T-cell (primary cell): Measurements from ENCODE around the gene LSS. TPM values are rescaled to one million over a fixed set of nuclear protein-coding genes. Genes with fewer than 3 reads are reported as not detected.

ENCODE experiments used
- ATAC-seq, 4 experiments: fragments of 200-7000 bp in 3 of 4; fragments of 150-1000 bp in 1 of 4; cut with Tn5 transposase; replicated peaks in 1 of 4; 1 replicate in 3 of 4; 2 replicates in 1 of 4; pipeline ENCODE4 v1.10.0; 2021; ENCODE audit warnings: moderate library complexity in 3 of 4, mild to moderate bottlenecking in 2 of 4, moderate number of reproducible peaks in 1 of 4
- CTCF ChIA-PET, 2 donors: fragments of 300-600 bp; sonication (Branson Sonifier 250); formaldehyde crosslinking; loops; one replicate each; lab custom pipeline; 2022; ENCODE audit warnings: antibody characterized with exemption in 2 of 2; lab: Charles Lee
- POLR2A ChIA-PET, 2 donors: fragments of 300-600 bp; sonication (Branson Sonifier 250); formaldehyde crosslinking; loops; one replicate each; lab custom pipeline; 2022; ENCODE audit warnings: antibody characterized with exemption in 2 of 2; lab: Charles Lee
- DNase-seq, 35 experiments: peaks; one replicate each; pipeline versions ENCODE4 v3.0.0 to v3.0.0-alpha.2; 2013 to 2023
- H3K27ac ChIP-seq: one replicate; pipeline ENCODE4 v1.5.1; 2013; ENCODE audit warnings: low read length
- H3K27me3 ChIP-seq, 2 experiments: replicated peaks in 1 of 2; 1 replicate in 1 of 2; 2 replicates in 1 of 2; pipeline versions ENCODE4 v1.6.1 to v1.7.0; 2013; ENCODE audit warnings: low read length in 1 of 2, mixed read lengths in 1 of 2; ENCODE audit not compliant: control insufficient read depth in 2 of 2, insufficient read depth in 2 of 2; ENCODE audit errors: extremely low read depth in 1 of 2
- H3K36me3 ChIP-seq, 2 donors: 1 replicate in 1 of 2; 2 replicates in 1 of 2; pipeline versions ENCODE4 v1.6.1 to v1.7.0; 2013; ENCODE audit warnings: low read length in 1 of 2; ENCODE audit not compliant: control insufficient read depth in 2 of 2, insufficient read depth in 1 of 2; ENCODE audit errors: extremely low read depth in 1 of 2
- H3K4me1 ChIP-seq, 2 experiments: 1 replicate in 1 of 2; 2 replicates in 1 of 2; pipeline versions ENCODE4 v1.6.1 to v1.7.0; 2013; ENCODE audit warnings: low read length in 2 of 2, mixed read lengths in 1 of 2; ENCODE audit not compliant: insufficient read depth in 2 of 2, control insufficient read depth in 1 of 2; ENCODE audit errors: extremely low read depth in 1 of 2
- H3K4me3 ChIP-seq, 2 donors: 1 replicate in 1 of 2; 2 replicates in 1 of 2; pipeline versions ENCODE4 v1.5.1 to v1.7.0; 2013; ENCODE audit warnings: mild to moderate bottlenecking in 2 of 2, low read length in 1 of 2, moderate library complexity in 1 of 2; ENCODE audit not compliant: control insufficient read depth in 1 of 2; ENCODE audit errors: extremely low read depth in 1 of 2
- H3K9me3 ChIP-seq: 2 replicates; pipeline ENCODE4 v1.7.0; 2013
- H3K27ac Mint-ChIP-seq, 2 donors: one replicate each; pipeline ENCODE4 v1.8.0; 2020 to 2021; ENCODE audit warnings: mild to moderate bottlenecking in 2 of 2, mixed read lengths in 2 of 2
- H3K27me3 Mint-ChIP-seq, 2 donors: one replicate each; pipeline ENCODE4 v1.8.0; 2021 to 2022; ENCODE audit warnings: mixed read lengths in 2 of 2
- H3K36me3 Mint-ChIP-seq: one replicate; pipeline ENCODE4 v1.8.0; 2021; ENCODE audit warnings: mixed read lengths
- H3K4me1 Mint-ChIP-seq, 3 donors: one replicate each; pipeline ENCODE4 v1.8.0; 2020 to 2022; ENCODE audit warnings: mixed read lengths in 3 of 3, mild to moderate bottlenecking in 1 of 3
- H3K4me3 Mint-ChIP-seq, 3 donors: one replicate each; pipeline ENCODE4 v1.8.0; 2020 to 2022; ENCODE audit warnings: mild to moderate bottlenecking in 3 of 3, mixed read lengths in 3 of 3, moderate library complexity in 3 of 3
- H3K9me3 Mint-ChIP-seq, 3 donors: one replicate each; pipeline ENCODE4 v1.8.0; 2020 to 2022; ENCODE audit warnings: mixed read lengths in 3 of 3
- WGBS: methylation state at CpG from one replicate; pipeline ENCODE4 v1.1.5; 2013; ENCODE audit warnings: missing lambda C conversion rate; ENCODE audit not compliant: insufficient coverage; 5-methylcytosine and 5-hydroxymethylcytosine counted together
- total RNA-seq, 35 experiments: library from RNA in 6 of 35; stranded (reverse) in 6 of 35; fragments of 120-200 nt in 1 of 35; gene quantifications; one replicate each; pipeline versions ENCODE4 v1.2.1 to v1.2.4 and lab custom pipeline; 2013 to 2026

Gene LSS
- total RNA-seq, 5 donors from 2014 or later (not counting 1 experiment from before 2014, with no cell fraction given), result 41.3 to 63.0 (median 49.4) TPM

DNA sequence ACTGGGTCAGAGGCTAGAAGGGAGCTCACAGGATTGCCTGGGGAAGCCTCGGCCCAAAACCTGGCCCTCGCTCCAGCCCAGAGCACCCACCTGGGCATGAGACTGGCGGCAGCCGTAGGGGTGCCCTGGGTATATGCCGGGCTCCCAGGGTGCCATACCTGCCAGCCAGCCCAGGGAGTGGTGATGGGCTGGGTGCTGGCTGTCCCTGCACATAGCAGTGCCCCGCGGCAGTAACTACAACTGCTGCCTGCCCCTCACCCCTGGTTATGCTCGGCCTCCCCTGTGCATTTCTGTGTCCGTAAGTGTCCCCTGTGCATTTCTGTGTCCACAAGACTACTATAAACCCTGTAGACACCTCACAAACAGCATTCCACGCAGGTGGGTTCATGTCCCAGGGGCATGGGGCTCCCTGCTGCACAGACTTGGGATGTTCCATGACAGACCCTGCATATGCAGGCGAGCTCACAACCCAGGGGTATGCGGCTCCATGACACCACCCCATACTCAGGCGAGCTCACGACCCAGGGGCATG lies 38.5 kb downstream of the LSS start:
- Histone ChIP-seq H3K36me3 (peaks cover 11 to 22% of the 10 kb centered on the region in 2 donors), H3K9me3 (no peaks in the 10 kb centered on the region), H3K27ac (no peak overlapping the region), H3K27me3 (no peaks in the 10 kb centered on the region), H3K4me1 (peaks cover 0 to 2% of the 10 kb centered on the region in 2 experiments), H3K4me3 (no peak overlapping the region)
- peaks cover 3 to 7% (median 3%) of the 10 kb centered on the region in 3 donors for H3K4me1 Mint-ChIP-seq
- no peaks in the 10 kb centered on the region for H3K9me3 Mint-ChIP-seq
- H3K36me3 Mint-ChIP-seq, result peaks cover 12% of the 10 kb centered on the region
- ATAC-seq (no peak), DNase-seq (no peak)
- H3K27me3 Mint-ChIP-seq, result peaks cover 0 to 5% of the 10 kb centered on the region in 2 donors
- POLR2A ChIA-PET, result no interaction called here
- no peak overlapping the region for H3K27ac Mint-ChIP-seq
- CTCF ChIA-PET, result interaction anchor here in 1 of 2 donors (0.6 kb wide), 1 partner anchor 14 kb away, joined by 3 read pairs; no protein-coding TSS in a partner anchor
- H3K4me3 Mint-ChIP-seq, result no peak overlapping the region
- 97% methylated on average over 13 of the region's 14 CpGs for WGBS

DNA sequence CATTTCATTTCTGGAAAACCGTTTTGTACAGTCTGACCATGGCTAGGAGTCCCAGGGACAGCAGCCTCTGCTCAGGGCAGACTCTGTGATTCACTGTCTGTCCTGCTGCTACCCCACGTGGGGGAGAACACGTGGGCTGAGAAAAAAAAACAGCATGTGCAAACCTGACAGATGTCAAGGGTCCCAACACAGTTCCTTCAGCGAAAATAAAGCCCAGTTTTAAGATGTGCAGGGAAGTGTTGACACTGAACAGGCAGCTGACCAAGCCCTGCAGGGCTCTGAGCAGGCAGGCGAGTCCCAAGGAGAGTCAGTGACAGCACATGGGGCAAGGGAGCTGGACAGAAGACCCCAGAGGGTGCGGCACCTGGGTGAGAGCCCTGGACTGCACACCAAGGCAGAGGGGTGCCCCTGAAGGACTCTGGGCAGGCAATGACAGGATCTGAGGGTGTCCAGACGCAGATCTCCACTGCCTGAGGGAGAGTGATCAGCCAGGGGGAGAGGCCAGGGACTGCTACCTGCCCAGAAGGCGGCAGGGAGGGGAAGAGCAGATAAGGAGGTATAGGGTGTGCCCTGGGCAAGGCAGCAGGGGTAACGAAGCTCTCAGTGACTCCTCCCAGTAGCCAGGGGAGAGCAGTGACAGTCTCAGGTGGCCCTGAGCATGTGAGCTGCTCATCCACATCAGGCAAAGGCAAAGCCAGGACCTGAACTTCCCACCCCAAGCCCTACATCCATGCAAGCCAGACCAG lies 39.2 kb downstream of the LSS start:
- Mint-ChIP-seq H3K4me1 (peaks cover 6 to 11% (median 6%) of the 10 kb centered on the region in 3 donors), H3K27me3 (peaks cover 0 to 5% of the 10 kb centered on the region in 2 donors), H3K4me3 (no peak overlapping the region), H3K9me3 (no peaks in the 10 kb centered on the region), H3K36me3 (peaks cover 11% of the 10 kb centered on the region), H3K27ac (no peak overlapping the region)
- H3K36me3 ChIP-seq, result peaks cover 7 to 16% of the 10 kb centered on the region in 2 donors
- H3K9me3 ChIP-seq, result no peaks in the 10 kb centered on the region
- peaks cover 0 to 7% of the 10 kb centered on the region in 2 experiments for H3K4me1 ChIP-seq
- ChIA-PET CTCF (no interaction called here), POLR2A (no interaction called here)
- no peak overlapping the region for H3K27ac ChIP-seq
- H3K27me3 ChIP-seq, result peaks cover 0 to 6% of the 10 kb centered on the region in 2 experiments
- H3K4me3 ChIP-seq, result no peak overlapping the region
- ATAC-seq (no peak), DNase-seq (peak in 1 of 35 experiments; percentile 4)
- 82% methylated on average over 8 of the region's 9 CpGs for WGBS

DNA sequence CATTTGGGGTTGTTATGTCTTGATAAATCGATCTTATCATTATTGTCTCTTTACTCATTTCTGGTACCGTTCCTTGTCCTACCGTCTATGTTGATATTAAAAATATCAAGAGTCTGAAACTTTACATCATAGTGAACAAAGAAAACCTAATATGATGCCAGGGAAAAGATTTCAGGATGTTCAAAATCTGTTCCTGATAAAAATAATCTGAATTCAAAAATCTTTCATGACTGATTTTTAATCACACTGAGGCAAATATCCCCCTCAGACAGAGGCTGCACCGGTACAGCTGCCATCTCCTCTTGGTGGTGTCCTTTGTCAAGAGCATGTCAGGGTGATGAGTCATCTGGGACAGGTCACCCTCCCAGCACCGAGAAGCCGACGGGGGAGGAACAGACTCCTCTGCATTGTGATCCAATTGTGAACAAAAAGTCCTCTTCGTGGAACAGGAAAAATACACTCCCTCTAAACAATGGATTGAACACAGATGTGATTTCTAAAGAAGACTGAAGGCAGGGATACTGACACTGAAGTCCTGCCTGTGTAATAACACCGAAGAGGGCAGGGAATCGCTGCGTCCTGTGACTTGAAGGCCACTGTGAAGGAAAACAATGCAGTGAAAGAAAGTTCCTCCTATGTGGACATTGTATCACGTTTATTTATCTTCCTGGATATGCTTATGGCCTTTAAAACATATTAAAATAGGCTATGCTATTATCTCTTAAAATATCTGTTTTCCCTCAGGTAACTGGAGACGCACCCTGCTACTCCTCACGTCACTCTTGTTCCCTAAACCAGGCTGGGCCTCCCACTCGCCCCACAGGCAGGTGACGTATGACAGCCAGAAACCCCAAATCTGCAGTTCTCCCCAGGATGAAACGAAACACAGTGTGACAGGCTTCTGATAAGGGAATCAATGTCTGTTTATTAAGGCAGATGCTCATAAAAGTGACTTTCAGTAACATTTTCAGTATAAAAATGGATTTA lies 40.1 kb downstream of the LSS start:
- ChIA-PET POLR2A (no interaction called here), CTCF (no interaction called here)
- Mint-ChIP-seq H3K9me3 (no peaks in the 10 kb centered on the region), H3K4me1 (peaks cover 6 to 11% (median 9%) of the 10 kb centered on the region in 3 donors), H3K27me3 (peaks cover 0 to 5% of the 10 kb centered on the region in 2 donors), H3K4me3 (no peak overlapping the region), H3K27ac (no peak overlapping the region), H3K36me3 (peaks cover 3% of the 10 kb centered on the region)
- no peak overlapping the region for H3K4me3 ChIP-seq
- no peak overlapping the region for H3K27ac ChIP-seq
- peaks cover 0 to 14% of the 10 kb centered on the region in 2 experiments for H3K4me1 ChIP-seq
- no peaks in the 10 kb centered on the region for H3K9me3 ChIP-seq
- DNase-seq, result peak in 1 of 35 experiments; percentile 3
- no peak for ATAC-seq
- H3K36me3 ChIP-seq, result peaks cover 3 to 8% of the 10 kb centered on the region in 2 donors
- H3K27me3 ChIP-seq, result peaks cover 0 to 12% of the 10 kb centered on the region in 2 experiments
- 89% methylated on average over 5 of the region's 17 CpGs for WGBS

DNA sequence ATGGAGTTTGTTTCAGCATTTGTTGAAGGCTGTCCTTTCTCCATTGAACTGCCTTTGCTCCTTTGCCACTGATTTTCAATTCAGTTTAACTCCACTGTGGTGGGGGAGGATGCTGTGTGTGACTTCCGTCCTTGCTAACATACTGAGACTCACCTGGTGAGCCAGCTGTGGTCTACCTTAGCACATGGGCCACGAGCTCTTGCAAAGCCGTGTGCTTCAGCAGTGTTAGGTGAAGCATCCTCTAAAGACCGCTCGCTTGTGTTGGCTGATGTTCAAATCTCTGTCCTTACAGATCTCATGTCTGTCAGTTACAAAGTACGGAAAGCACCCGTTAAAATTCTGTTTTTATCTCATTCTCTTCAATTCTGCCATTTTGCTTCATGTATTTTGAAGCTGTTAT lies 40.8 kb downstream of the LSS start:
- Histone ChIP-seq H3K27me3 (peaks cover 0 to 16% of the 10 kb centered on the region in 2 experiments), H3K36me3 (peaks cover 3 to 5% of the 10 kb centered on the region in 2 donors), H3K9me3 (no peaks in the 10 kb centered on the region), H3K4me1 (peaks cover 0 to 18% of the 10 kb centered on the region in 2 experiments), H3K27ac (no peak overlapping the region), H3K4me3 (no peak overlapping the region)
- DNase-seq (no peak), ATAC-seq (no peak)
- ChIA-PET POLR2A (no interaction called here), CTCF (no interaction called here)
- no peaks in the 10 kb centered on the region for H3K36me3 Mint-ChIP-seq
- no peak overlapping the region for H3K4me3 Mint-ChIP-seq
- H3K27me3 Mint-ChIP-seq, result peaks cover 0 to 5% of the 10 kb centered on the region in 2 donors
- no peaks in the 10 kb centered on the region for H3K9me3 Mint-ChIP-seq
- no peak overlapping the region for H3K27ac Mint-ChIP-seq
- WGBS, result 85% methylated on average over 4 of the region's 7 CpGs
- peaks cover 6 to 12% (median 11%) of the 10 kb centered on the region in 3 donors for H3K4me1 Mint-ChIP-seq

DNA sequence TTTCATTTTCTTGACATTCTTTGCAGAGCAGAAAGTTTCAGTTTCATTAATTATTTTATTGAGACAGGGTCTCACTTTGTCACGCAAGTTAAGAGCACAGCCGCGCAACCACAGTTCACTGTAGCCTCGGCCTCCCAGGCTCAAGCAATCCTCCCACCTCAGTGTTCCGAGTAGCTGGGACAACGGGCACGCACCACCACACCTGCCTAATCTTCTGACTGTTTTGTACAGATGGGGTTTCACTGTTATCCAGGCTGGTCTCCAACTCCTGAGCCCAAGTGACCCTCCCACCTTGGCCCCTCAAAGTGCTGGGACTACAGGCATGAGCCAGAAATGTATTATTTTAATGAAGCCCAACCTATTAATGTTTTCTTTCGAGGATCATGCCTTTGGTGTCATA lies 41.3 kb downstream of the LSS start:
- Mint-ChIP-seq H3K4me3 (no peak overlapping the region), H3K27me3 (peaks cover 0 to 5% of the 10 kb centered on the region in 2 donors), H3K9me3 (no peaks in the 10 kb centered on the region), H3K27ac (no peak overlapping the region), H3K36me3 (no peaks in the 10 kb centered on the region), H3K4me1 (peaks cover 6 to 12% (median 11%) of the 10 kb centered on the region in 3 donors)
- Histone ChIP-seq H3K36me3 (peaks cover under 1 to 3% of the 10 kb centered on the region in 2 donors), H3K9me3 (no peaks in the 10 kb centered on the region), H3K4me1 (peaks cover 0 to 18% of the 10 kb centered on the region in 2 experiments), H3K4me3 (no peak overlapping the region), H3K27ac (no peak overlapping the region), H3K27me3 (peaks cover 0 to 18% of the 10 kb centered on the region in 2 experiments)
- ChIA-PET CTCF (no interaction called here), POLR2A (no interaction called here)
- DNase-seq (no peak), ATAC-seq (no peak)
- WGBS, result 100% methylated on average over 2 of the region's 8 CpGs

DNA sequence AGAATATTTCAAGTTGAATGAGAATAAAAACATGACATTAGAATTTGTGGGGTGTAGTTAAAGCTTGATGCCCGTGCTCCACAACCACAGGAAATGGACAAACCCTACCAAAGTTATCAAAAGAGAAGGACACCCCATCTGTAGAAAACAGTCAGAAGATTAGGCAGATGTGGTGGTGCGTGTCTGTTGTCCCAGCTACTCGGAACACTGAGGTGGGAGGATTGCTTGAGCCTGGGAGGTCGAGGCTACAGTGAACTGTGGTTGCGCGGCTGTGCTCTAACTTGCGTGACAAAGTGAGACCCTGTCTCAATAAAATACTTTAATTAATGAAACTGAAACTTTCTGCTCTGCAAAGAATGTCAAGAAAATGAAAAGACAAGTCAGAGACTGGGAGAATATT lies 42.9 kb downstream of the LSS start:
- Mint-ChIP-seq H3K36me3 (no peaks in the 10 kb centered on the region), H3K27ac (no peak overlapping the region)
- no peak overlapping the region for H3K4me3 ChIP-seq

More for the DNA sequence above, 42.9 kb downstream of the LSS start:
- no peaks in the 10 kb centered on the region for H3K9me3 Mint-ChIP-seq
- DNase-seq, result no peak
- no peak overlapping the region for H3K4me3 Mint-ChIP-seq
- peaks cover 0 to 18% of the 10 kb centered on the region in 2 experiments for H3K4me1 ChIP-seq
- ChIA-PET CTCF (no interaction called here), POLR2A (no interaction called here)
- no CpG with 5 or more reads among the region's 7 CpGs for WGBS
- H3K27me3 ChIP-seq, result peaks cover 0 to 24% of the 10 kb centered on the region in 2 experiments
- ATAC-seq, result no peak
- H3K27ac ChIP-seq, result no peak overlapping the region
- H3K9me3 ChIP-seq, result no peaks in the 10 kb centered on the region
- H3K4me1 Mint-ChIP-seq, result peaks cover 6 to 12% (median 11%) of the 10 kb centered on the region in 3 donors
- peaks cover 0 to 3% of the 10 kb centered on the region in 2 donors for H3K36me3 ChIP-seq
- peaks cover 0 to 5% of the 10 kb centered on the region in 2 donors for H3K27me3 Mint-ChIP-seq
